ENCODE results near the gene CDC23. TPM values are rescaled to one million over a fixed set of nuclear protein-coding genes. Genes with fewer than 3 reads are reported as not detected.

The CDC23 gene
- total and polyA plus RNA-seq, 2 of the 4 experiments (the other 2 are of a cell fraction): 21.1 to 28.0 TPM

GRCh38 chr5:138257583-138257982, 44.5 kb upstream of the CDC23 start:
- H3K23ac ChIP-seq (ENCODE audit: low read depth, low read length): no peak overlapping the region
- WGBS, 2 experiments (ENCODE audit: extremely low coverage in 2 of 2, insufficient read length in 1 of 2): 48% methylated on average over 10 of the region's 29 CpGs; no CpG with 5 or more reads in 1 of the 2 experiments
- H3K56ac ChIP-seq (ENCODE audit: extremely low read depth, insufficient read depth, low read length): no peak overlapping the region
- no peak overlapping the region for H2AK9ac ChIP-seq (replicated peaks; ENCODE audit: low read depth, low read length, poor library complexity)
- no peak overlapping the region for H2BK20ac ChIP-seq (ENCODE audit: low read depth, low read length)
- H4K5ac ChIP-seq (ENCODE audit: low read depth, low read length): no peak overlapping the region
- no peaks in the 10 kb centered on the region for H3K36me3 ChIP-seq (ENCODE audit: control insufficient read depth, insufficient read depth, low read length)
- no peak overlapping the region for H3K4me3 ChIP-seq (ENCODE audit: insufficient read depth, low read depth, low read length)
- in situ Hi-C loops (cut with MboI; ENCODE audit: low sequenced_read_pairs) (no loop called here), intact Hi-C loops (cut with micrococcal nuclease) (no loop called here), dilution Hi-C loops (cut with HindIII; ENCODE audit: low sequenced_read_pairs, unreplicated experiment) (no loop called here)
- H4K8ac ChIP-seq (ENCODE audit: low read depth in 2 of 2, low read length in 2 of 2): no peak overlapping the region
- H4K91ac ChIP-seq (ENCODE audit: insufficient read depth, low read depth, low read length): no peak overlapping the region
- H3K27ac ChIP-seq (ENCODE audit: insufficient read depth, low read length): no peak overlapping the region
- H3K18ac ChIP-seq (ENCODE audit: low read depth, low read length): no peak overlapping the region
- ChIA-PET CTCF (interaction anchor here (0.5 kb wide), 1 partner anchor 47 kb away, joined by 7 read pairs; no protein-coding TSS in a partner anchor), POLR2A (ENCODE audit: unreplicated experiment) (no interaction called here)
- peak overlapping the region; percentile 58 for H2AFZ ChIP-seq (replicated peaks; ENCODE audit: low read length, poor library complexity)
- H4K20me1 ChIP-seq (ENCODE audit: insufficient read depth, low read length): no peaks in the 10 kb centered on the region
- TF ChIP-seq CHD1 (IDR thresholded peaks at IDR 0.05; ENCODE audit: low read depth, low read length): no peak
- TF ChIP-seq SMC3 (IDR thresholded peaks at IDR 0.05; ENCODE audit: low read depth, low read length): no peak
- TF ChIP-seq MXI1 (IDR thresholded peaks at IDR 0.05; ENCODE audit: borderline replicate concordance, low read depth, low read length): no peak
- no peak for TF ChIP-seq CEBPB (IDR thresholded peaks at IDR 0.05; ENCODE audit: low read depth, low read length)
- no peak for TF ChIP-seq FOS (IDR thresholded peaks at IDR 0.05; ENCODE audit: low read depth, low read length)
- TF ChIP-seq BHLHE40 (IDR thresholded peaks at IDR 0.05; ENCODE audit: low read depth, low read length): no peak
- TF ChIP-seq RFX5 (IDR thresholded peaks at IDR 0.05; ENCODE audit: low read depth, low read length): no peak
- TF ChIP-seq USF2 (IDR thresholded peaks at IDR 0.05; ENCODE audit: low read depth, low read length): no peak
- no peak for TF ChIP-seq RCOR1 (IDR thresholded peaks at IDR 0.05; ENCODE audit: insufficient replicate concordance, low read length)
- no peak for TF ChIP-seq CTCF (conservative IDR thresholded peaks at IDR 0.05; ENCODE audit: low read depth, low read length)
- no peak for TF ChIP-seq NFE2L2 (IDR thresholded peaks at IDR 0.05; ENCODE audit: low read depth, low read length)
- TF ChIP-seq POLR2A (IDR thresholded peaks at IDR 0.05; ENCODE audit: low read depth, low read length): no peak
- no peak for TF ChIP-seq ELK1 (IDR thresholded peaks at IDR 0.05; ENCODE audit: borderline replicate concordance, low read depth, low read length)
- TF ChIP-seq RAD21 (IDR thresholded peaks at IDR 0.05; ENCODE audit: low read length): no peak
- no peak for TF ChIP-seq MAFK (IDR thresholded peaks at IDR 0.05; ENCODE audit: low read depth, low read length)
- TF ChIP-seq MAZ (IDR thresholded peaks at IDR 0.05; ENCODE audit: borderline replicate concordance, low read depth, low read length): no peak
- H2BK120ac ChIP-seq (ENCODE audit: low read depth, low read length): no peak overlapping the region
- peaks cover 2% of the 10 kb centered on the region; the same call in 1 of the 2 replicates for H3K9me3 ChIP-seq (ENCODE audit: control insufficient read depth, insufficient read depth, low read length)
- no peak overlapping the region for H2BK15ac ChIP-seq (ENCODE audit: low read depth, low read length)
- H3K4me2 ChIP-seq (ENCODE audit: low read depth, low read length): no peak overlapping the region
- H3K9ac ChIP-seq (ENCODE audit: low read depth, low read length): no peak overlapping the region
- H3K14ac ChIP-seq (replicated peaks; ENCODE audit: low read depth, low read length): no peak overlapping the region
- no peak overlapping the region for H3K4ac ChIP-seq (ENCODE audit: low read depth, low read length)
- H3K4me1 ChIP-seq (ENCODE audit: control insufficient read depth, insufficient read depth, low read length): no peaks in the 10 kb centered on the region
- peaks cover 39% of the 10 kb centered on the region for H3K27me3 ChIP-seq (ENCODE audit: control insufficient read depth, insufficient read depth, low read length)
- H3K79me1 ChIP-seq (ENCODE audit: low read depth in 1 of 2, low read length in 2 of 2): no peaks in the 10 kb centered on the region
- H3K9me1 ChIP-seq (ENCODE audit: insufficient read depth, low read length): no peaks in the 10 kb centered on the region
- no peak overlapping the region for H2BK5ac ChIP-seq (ENCODE audit: low read depth, low read length, poor library complexity, severe bottlenecking)
- ATAC-seq (ENCODE audit: low read depth): no peak
- BruUV-seq (replicated peaks): no TSS peak
- H2AK5ac ChIP-seq (ENCODE audit: low read depth, low read length): no peak overlapping the region
- DNase-seq: no peak
